AG08395 (cell line): ENCODE data around the gene ATP8A1.

Source experiments
- DNase-seq: peaks from one replicate; pipeline ENCODE4 v3.0.0; 2012; ENCODE audit warnings: mixed read lengths, low spot score

The ATP8A1 gene

DNA sequence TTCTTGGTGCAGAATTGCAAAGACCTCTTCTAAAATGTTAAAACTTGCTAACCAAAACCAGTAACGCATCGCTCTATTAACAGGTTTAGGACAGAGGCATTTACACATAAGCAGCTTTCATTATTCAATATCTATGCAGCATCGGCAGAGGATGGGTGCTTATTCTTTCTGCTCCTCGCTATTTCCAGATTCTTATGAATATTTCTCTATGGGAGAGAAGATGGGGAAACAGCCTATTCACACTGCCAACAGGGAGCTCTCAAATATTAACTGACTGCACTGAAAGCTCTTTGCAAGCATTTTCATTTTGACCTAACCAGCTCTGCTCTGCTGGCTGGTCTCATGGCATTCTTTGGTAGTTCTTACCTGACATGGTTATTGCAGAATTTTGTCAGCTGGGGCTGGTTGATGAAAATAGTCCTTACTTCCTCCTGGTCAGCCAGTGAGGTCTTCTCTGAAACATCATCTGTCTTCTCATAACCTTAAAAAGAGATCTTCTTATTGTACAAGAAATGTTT lies 30.2 kb downstream of the ATP8A1 start:
- no peak for DNase-seq

DNA sequence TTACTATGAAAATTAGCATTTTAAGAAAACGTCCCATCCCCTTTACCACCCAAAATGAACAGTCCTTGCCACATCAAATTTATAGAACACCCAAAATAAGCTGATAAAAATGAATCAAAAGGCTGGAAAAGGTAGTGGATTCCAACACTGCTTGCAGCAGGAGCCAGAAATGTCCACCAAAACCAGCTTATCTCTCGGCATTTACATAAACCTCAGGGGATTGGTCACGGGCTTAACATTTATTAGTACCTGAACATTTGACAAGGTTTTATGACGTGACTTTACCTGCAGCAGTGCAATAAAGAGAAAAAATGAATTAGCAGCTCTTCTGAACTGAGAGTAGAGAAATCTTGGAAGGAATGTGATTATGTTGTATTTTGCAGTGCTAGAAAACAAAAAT lies 31.6 kb downstream of the ATP8A1 start:
- no peak for DNase-seq

- no peak for DNase-seq
Measured at GRCh38 chr4:42624551-42624950, 32.4 kb downstream of the ATP8A1 start.

- no peak for DNase-seq
Measured at GRCh38 chr4:42618023-42618422, 38.9 kb downstream of the ATP8A1 start.

- no peak for DNase-seq
Measured at GRCh38 chr4:42617030-42617429, 39.9 kb downstream of the ATP8A1 start.

- DNase-seq, result no peak
Measured at GRCh38 chr4:42616572-42616971, 40.3 kb downstream of the ATP8A1 start.

DNA sequence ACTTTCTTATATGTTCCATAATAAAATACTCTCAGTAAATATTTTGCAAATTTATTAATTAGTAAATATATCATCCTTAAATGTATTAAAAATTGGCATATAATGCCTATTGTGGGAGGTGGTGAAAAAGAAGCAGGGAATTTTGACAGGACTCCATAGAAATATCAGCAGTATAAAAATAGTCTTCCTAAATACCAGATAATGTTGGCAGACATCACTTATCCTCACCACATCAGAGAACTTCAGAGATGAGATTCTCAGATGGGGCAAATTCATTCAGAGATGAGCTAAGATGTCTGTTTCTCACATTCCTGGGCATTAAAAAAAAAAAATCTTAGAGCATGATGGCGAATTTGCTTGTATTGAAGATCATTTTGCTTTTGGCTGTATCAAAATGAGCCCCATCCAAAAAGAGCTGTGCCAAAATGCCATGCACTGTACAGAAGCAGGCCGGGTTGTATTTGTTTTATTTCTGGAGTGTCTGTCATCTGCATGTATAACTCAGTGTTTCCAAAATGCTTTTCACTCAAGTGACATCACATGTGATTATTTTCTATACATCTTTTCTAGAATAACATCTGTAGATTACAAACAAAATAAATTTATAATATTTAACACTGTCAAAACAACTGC lies 41.7 kb downstream of the ATP8A1 start:
- DNase-seq, result no peak

DNA sequence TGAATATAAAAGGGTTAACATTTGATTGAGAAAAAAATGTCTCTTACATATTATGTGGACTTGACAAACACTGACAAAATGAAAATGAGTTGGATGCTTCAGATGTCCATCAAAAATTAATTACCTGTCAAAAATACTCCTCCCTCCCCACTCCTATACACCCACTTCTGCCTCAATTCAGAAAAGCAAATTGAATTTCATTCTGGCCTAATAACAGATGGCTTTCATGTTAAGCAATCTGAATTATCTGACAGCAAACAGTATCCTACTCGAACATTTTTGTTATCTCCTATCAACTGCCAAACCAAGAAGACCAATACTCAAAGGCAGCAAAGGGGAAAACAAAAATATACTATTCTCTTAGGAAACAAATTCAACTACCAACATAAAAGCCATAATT lies 44.0 kb downstream of the ATP8A1 start:
- no peak for DNase-seq

DNA sequence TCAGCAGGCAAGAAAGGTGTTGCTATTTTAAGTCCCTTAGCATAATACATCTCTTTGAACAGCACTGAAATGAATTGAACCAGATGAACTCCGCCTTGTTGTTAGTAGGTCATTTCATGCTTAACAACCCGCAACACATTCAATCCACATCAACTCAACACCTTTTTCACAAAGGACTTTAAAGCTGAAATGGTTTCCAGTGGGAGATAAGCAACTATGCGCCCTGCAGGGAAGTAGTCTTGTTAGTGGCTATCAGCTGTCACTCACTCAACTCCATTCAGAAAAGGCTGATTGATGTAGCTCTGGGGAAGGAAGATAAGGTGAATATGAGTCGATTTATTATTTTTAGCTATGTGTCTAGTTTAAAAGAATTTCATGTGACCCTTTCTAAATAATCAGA lies 46.0 kb downstream of the ATP8A1 start:
- DNase-seq, result no peak

DNA sequence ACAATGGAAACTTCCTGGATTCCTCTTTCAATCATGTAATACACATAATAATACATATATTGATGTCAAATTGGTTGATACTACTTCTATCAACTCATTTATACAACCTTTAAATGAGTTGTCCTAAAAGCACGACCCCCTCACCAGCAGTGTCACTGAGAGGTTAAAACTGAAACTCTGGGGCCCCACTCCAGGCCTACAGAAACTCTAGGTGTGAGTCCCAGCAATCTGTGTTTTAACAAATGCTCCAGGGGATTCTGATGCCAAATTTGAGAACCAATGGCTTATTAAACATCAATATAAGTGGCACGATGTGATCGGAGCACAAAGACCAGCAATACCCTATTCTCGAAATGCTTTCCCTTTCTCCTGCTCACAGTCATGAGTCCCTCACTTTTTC lies 47.9 kb downstream of the ATP8A1 start:
- DNase-seq, result no peak

DNA sequence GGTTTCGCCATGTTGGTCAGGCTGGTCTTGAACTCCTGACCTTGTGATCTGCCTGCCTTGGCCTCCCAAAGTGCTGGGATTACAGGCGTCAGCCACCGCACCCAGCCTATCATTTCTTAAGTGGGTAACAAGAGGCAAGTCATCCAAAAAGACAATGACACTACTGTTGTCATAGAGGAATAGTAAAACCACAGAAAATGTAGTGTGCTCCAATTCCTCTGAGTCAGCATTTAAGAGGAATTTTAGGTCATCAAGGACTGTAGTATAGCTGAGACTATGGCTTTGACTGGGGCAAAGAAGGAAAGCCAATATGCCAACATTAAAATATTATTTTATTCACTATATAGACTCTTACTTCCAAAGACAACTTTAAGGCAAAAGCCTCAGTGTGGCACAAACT lies 48.4 kb downstream of the ATP8A1 start:
- no peak for DNase-seq

GRCh38 chr4:42607011-42607726 lies 49.7 kb downstream of the ATP8A1 start:
- DNase-seq, result no peak

- no peak for DNase-seq
Measured at GRCh38 chr4:42605264-42605663, 51.6 kb downstream of the ATP8A1 start.

GRCh38 chr4:42603862-42604261 lies 53.0 kb downstream of the ATP8A1 start:
- DNase-seq, result no peak

DNA sequence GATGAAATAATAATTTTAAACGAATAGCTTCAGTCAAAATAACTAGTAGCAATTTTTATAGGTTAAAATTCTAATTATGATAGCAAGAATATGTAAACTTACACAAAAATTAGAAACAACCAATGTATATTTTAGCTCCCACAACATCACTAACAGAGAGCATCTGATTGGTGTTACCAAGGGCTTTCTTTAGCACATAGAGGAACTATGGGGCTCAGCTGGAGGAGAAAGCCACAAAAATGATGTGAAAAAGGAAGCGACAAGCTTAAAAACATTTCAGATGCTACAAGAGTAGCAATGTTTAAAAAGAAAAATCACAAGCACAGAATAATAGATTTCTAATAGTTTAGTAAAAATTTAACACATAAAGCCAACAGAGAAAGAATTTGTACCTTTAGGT lies 56.3 kb downstream of the ATP8A1 start:
- no peak for DNase-seq

DNA sequence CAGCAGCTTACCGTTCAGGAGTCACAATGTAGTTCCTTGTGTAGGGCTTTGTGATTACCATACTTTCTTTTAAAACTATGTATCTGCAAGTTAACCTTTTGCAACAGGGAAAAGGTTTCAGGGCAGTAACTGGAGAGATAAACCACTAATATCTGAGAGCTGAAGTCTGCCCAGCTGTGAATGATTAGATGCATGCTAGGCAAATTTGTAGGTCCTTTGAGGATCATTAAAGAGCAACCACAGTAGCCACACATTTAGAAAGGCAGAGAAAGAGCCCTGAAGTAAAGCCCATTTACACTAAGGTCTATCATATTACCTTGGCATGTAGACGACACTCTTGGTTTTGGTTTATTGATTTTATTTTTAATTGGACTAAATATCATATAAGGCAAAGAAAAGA lies 60.0 kb downstream of the ATP8A1 start:
- DNase-seq, result no peak

DNA sequence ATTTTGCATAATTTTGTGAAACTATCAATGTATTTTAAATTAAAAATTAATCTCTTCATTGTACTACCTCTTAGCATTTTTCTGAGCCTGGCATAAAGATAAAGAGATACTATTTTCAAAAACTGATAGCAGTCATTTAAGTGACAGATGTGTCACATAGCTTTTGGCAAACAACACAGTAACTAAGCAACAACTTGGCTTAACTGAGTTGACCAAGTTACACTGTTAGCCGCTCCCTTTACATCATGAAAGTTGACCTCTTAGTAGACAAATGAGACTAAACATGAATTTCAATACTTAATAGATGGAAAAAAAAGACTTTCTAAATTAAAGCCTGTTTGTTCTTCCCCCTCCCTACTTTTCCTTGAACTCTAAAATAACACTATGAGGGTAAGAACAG lies 62.0 kb downstream of the ATP8A1 start:
- DNase-seq, result no peak

DNA sequence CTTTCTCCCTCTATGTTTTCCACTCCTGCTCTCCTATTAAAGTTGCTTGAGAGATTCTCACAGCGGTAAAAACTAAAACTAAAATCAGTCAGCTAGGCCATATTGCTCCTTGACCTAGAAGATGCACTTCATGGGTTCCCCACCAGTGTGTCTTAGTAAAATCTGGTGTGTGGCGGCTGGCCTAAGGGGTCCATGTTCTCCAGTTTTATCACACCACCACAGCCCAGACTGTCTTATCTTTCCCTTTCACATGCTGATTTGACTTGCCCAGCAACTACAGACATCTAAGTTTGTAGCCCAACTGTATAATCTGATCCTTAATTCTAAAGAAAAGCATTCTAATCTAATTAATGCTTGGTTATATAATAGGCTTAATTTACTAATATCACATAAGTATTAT lies 68.0 kb downstream of the ATP8A1 start:
- no peak for DNase-seq

GRCh38 chr4:42586775-42587174 lies 70.1 kb downstream of the ATP8A1 start:
- DNase-seq, result no peak

DNA sequence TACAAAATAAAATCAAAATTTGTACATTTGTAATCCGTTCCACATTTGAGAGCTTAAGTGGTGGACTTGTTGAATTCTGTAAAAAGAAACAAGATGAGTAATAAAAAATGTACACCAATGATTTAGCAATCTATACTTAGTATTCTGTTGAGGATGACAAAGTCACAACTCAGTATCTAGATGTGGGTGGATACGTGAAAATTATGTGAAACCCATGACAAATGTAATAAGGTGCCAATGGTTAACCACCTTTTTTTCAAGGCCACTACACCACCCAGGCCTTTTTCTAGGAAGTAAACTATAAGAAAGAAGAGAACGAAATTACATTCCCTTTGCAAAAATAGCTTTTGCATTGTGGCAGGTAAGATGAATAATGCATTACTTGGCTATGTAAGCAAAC lies 77.0 kb downstream of the ATP8A1 start:
- no peak for DNase-seq

DNA sequence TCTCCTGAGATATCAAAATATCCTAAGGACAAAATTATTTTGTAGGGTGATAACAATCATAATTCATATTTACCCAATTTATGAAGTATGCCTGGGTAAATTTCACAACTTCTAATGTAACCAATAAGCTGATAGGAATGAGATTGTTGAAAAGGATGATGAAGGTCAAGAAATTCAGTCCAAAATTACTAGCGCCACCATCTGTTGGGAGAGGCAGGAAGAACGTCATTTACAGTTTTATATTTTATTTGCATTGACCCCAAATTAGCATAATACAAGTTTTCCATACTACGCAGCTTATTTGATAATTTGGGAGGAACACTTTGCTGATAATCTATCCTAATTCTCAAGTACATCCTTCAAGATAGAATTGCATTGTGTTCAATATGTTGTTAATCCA lies 78.7 kb downstream of the ATP8A1 start:
- no peak for DNase-seq

- no peak for DNase-seq
Measured at GRCh38 chr4:42574870-42575430, 82.0 kb downstream of the ATP8A1 start.

DNA sequence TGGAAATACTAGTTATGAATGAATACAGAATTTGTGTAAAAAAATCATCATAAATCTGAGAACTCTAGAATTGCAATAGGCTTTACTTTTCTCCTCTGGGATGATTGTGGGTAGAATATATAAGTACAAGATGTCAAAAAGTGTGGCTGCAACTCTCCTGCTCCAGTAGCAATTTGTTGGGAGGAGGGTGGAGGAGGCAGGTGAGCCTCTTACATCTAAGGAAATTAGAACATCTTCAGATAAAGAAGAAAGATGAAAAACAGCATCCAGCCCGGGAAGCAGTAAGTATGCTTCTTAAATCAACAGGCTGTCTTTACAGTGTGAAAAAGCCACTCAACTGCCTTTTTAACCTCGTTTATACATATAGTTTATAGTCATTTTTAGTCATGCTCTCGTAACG lies 83.7 kb downstream of the ATP8A1 start:
- no peak for DNase-seq

GRCh38 chr4:42570221-42570620 lies 86.7 kb downstream of the ATP8A1 start:
- DNase-seq, result no peak
